ENCODE results near the gene BST1. TPM values are rescaled to one million over a fixed set of nuclear protein-coding genes. Genes with fewer than 3 reads are reported as not detected.
"Not testable (repeated sequence)": the region's sequence is repeated elsewhere in the genome, so short reads cannot be mapped to it uniquely, and the experiment has no call there.

The BST1 gene
- total and polyA plus RNA-seq, 12 donors = 2.3 to 10.3 (median 4.0) TPM

GRCh38 chr4:15755321-15756155 lies 52.7 kb downstream of the BST1 start:
- TF ChIP-seq POLR2A (IDR thresholded peaks at IDR 0.05) = no peak
- no peak for TF ChIP-seq CTCF (IDR thresholded peaks at IDR 0.05)
- Histone ChIP-seq H3K36me3 (replicated peaks in 1 of 2) (no peaks in the 10 kb centered on the region), H3K4me1 (replicated peaks in 1 of 2) (no peaks in the 10 kb centered on the region), H3K4me3 (no peak overlapping the region), H3K9me3 (replicated peaks in 1 of 3) (no peaks in the 10 kb centered on the region), H3K27me3 (no peaks in the 10 kb centered on the region), H3K27ac (no peak overlapping the region)
- DNase-seq = no peak
- 51 to 78% (median 66%) methylated on average over 4 of the region's 4 CpGs for WGBS, 4 donors
- intact Hi-C loops (cut with DNase I) = no loop called here

- H3K9me3 ChIP-seq (replicated peaks in 1 of 3) = no peaks in the 10 kb centered on the region
- H3K27ac ChIP-seq = no peak overlapping the region
- intact Hi-C loops (cut with DNase I) = no loop called here
- WGBS, 4 donors = 59 to 72% (median 64%) methylated on average over 6 of the region's 6 CpGs
- H3K4me1 ChIP-seq (replicated peaks in 1 of 2) = no peaks in the 10 kb centered on the region
- no peaks in the 10 kb centered on the region for H3K27me3 ChIP-seq
- no peak for TF ChIP-seq POLR2A (IDR thresholded peaks at IDR 0.05)
- no peak overlapping the region for H3K4me3 ChIP-seq
- H3K36me3 ChIP-seq (replicated peaks in 1 of 2) = no peaks in the 10 kb centered on the region
- no peak for DNase-seq
Measured at GRCh38 chr4:15756361-15756861, 53.5 kb downstream of the BST1 start.

GRCh38 chr4:15757054-15757453 lies 54.2 kb downstream of the BST1 start:
- no peak for DNase-seq
- H3K27ac ChIP-seq = no peak overlapping the region
- WGBS, 4 donors = 39 to 52% (median 49%) methylated on average over 4 of the region's 4 CpGs
- no peak overlapping the region for H3K4me3 ChIP-seq
- no peaks in the 10 kb centered on the region for H3K4me1 ChIP-seq (replicated peaks in 1 of 2)
- no peak for TF ChIP-seq POLR2A (IDR thresholded peaks at IDR 0.05)
- no peak for TF ChIP-seq CTCF (IDR thresholded peaks at IDR 0.05)
- no peaks in the 10 kb centered on the region for H3K9me3 ChIP-seq (replicated peaks in 1 of 3)
- intact Hi-C loops (cut with DNase I) = no loop called here
- no peaks in the 10 kb centered on the region for H3K27me3 ChIP-seq
- H3K36me3 ChIP-seq (replicated peaks in 1 of 2) = no peaks in the 10 kb centered on the region

- intact Hi-C loops (cut with DNase I) = no loop called here
- no peak overlapping the region for H3K27ac ChIP-seq
- no peak overlapping the region for H3K4me3 ChIP-seq
- H3K27me3 ChIP-seq = no peaks in the 10 kb centered on the region
- H3K36me3 ChIP-seq (replicated peaks in 1 of 2) = no peaks in the 10 kb centered on the region
- TF ChIP-seq POLR2A (IDR thresholded peaks at IDR 0.05) (no peak), CTCF (IDR thresholded peaks at IDR 0.05) (no peak)
- no peaks in the 10 kb centered on the region for H3K9me3 ChIP-seq (replicated peaks in 1 of 3)
- WGBS, 4 donors = 90 to 93% (median 92%) methylated on average over 4 of the region's 4 CpGs
- DNase-seq = no peak
- H3K4me1 ChIP-seq (replicated peaks in 1 of 2) = no peaks in the 10 kb centered on the region
Measured at GRCh38 chr4:15758294-15758693, 55.4 kb downstream of the BST1 start.

- H3K4me1 ChIP-seq (replicated peaks in 1 of 2); DNase-seq; intact Hi-C loops (cut with DNase I): not testable (repeated sequence)
Measured at GRCh38 chr4:15762460-15762859, 59.6 kb downstream of the BST1 start.

More at GRCh38 chr4:15762460-15762859, 59.6 kb downstream of the BST1 start:
- H3K9me3 ChIP-seq (replicated peaks in 1 of 3); H3K4me3 ChIP-seq; H3K27me3 ChIP-seq; H3K36me3 ChIP-seq (replicated peaks in 1 of 2); H3K27ac ChIP-seq: not testable (repeated sequence)

Data from adrenal gland (tissue), 12 donors.